WTC11 (cell line): ENCODE results near the gene COG8. TPM values are rescaled to one million over a fixed set of nuclear protein-coding genes. Genes with fewer than 3 reads are reported as not detected.

ENCODE experiments used
- AFF4 ChIP-seq: sonication (generic); formaldehyde crosslinking; IDR thresholded peaks from 2 replicates; pipeline ENCODE4 v1.8.1; 2023; ENCODE audit warnings: mild to moderate bottlenecking, missing genetic modification reagents, borderline replicate concordance
- CBFB ChIP-seq: sonication (generic); formaldehyde crosslinking; IDR thresholded peaks from 2 replicates; pipeline ENCODE4 v1.8.1; 2022; ENCODE audit warnings: mild to moderate bottlenecking, low read depth, missing genetic modification reagents
- CREB1 ChIP-seq: sonication (generic); formaldehyde crosslinking; IDR thresholded peaks from 2 replicates; pipeline ENCODE4 v1.8.0; 2023; ENCODE audit warnings: mild to moderate bottlenecking, missing genetic modification reagents
- ELF4 ChIP-seq: sonication (generic); formaldehyde crosslinking; IDR thresholded peaks from 2 replicates; pipeline ENCODE4 v1.8.1; 2022; ENCODE audit warnings: low read depth, mild to moderate bottlenecking, moderate library complexity, missing genetic modification reagents
- ERG ChIP-seq: fragments of 250-450 bp; sonication (Bioruptor Pico); IDR thresholded peaks from 2 replicates; pipeline ENCODE4 v1.8.0; 2021; ENCODE audit warnings: mild to moderate bottlenecking
- FOXP4 ChIP-seq: sonication (generic); formaldehyde crosslinking; IDR thresholded peaks from 2 replicates; pipeline ENCODE4 v1.8.0; 2022; ENCODE audit warnings: mild to moderate bottlenecking, missing genetic modification reagents
- HMGA2 ChIP-seq: fragments of 250-450 bp; sonication (Bioruptor Pico); IDR thresholded peaks from 2 replicates; pipeline ENCODE4 v1.4.0; 2021; ENCODE audit warnings: mild to moderate bottlenecking, moderate library complexity
- KAT7 ChIP-seq: sonication (generic); formaldehyde crosslinking; IDR thresholded peaks from 2 replicates; pipeline ENCODE4 v1.8.1; 2023; ENCODE audit warnings: missing genetic modification reagents, mild to moderate bottlenecking, borderline replicate concordance
- OVOL2 ChIP-seq: fragments of 250-450 bp; sonication (Bioruptor Pico); IDR thresholded peaks from 2 replicates; pipeline ENCODE4 v1.9.0; 2021; ENCODE audit warnings: mild to moderate bottlenecking, borderline replicate concordance
- PRRX2 ChIP-seq: fragments of 250-450 bp; sonication (Bioruptor Pico); IDR thresholded peaks from 2 replicates; pipeline ENCODE4 v1.8.0; 2021; ENCODE audit warnings: mild to moderate bottlenecking
- RELA ChIP-seq: sonication (generic); formaldehyde crosslinking; IDR thresholded peaks from 2 replicates; pipeline ENCODE4 v1.8.1; 2022; ENCODE audit warnings: missing genetic modification reagents, mild to moderate bottlenecking, borderline replicate concordance
- STAT6 ChIP-seq: sonication (generic); formaldehyde crosslinking; conservative IDR thresholded peaks from 2 replicates; pipeline ENCODE4 v1.8.1; 2023; ENCODE audit warnings: mild to moderate bottlenecking, low read depth, missing genetic modification reagents, moderate library complexity
- ZBTB43 ChIP-seq: sonication (generic); formaldehyde crosslinking; IDR thresholded peaks from 2 replicates; pipeline ENCODE4 v1.8.1; 2023; ENCODE audit warnings: mild to moderate bottlenecking, missing genetic modification reagents
- ZNF121 ChIP-seq: sonication (generic); formaldehyde crosslinking; IDR thresholded peaks from 2 replicates; pipeline ENCODE4 v1.8.0; 2023; ENCODE audit warnings: missing genetic modification reagents
- ZNF416 ChIP-seq: fragments of 250-450 bp; sonication (Bioruptor Pico); IDR thresholded peaks from 2 replicates; pipeline ENCODE4 v1.9.0; 2021; ENCODE audit warnings: mild to moderate bottlenecking, inconsistent platforms
- ZNF512 ChIP-seq: sonication (generic); formaldehyde crosslinking; IDR thresholded peaks from 2 replicates; pipeline ENCODE4 v1.8.1; 2022; ENCODE audit warnings: missing genetic modification reagents, borderline replicate concordance
- total RNA-seq: library from RNA; stranded (reverse); gene quantifications from 3 replicates; pipeline ENCODE4 v1.2.3, GENCODE V29; 2021
- TF ChIP-seq, protein P1 (sequence below): fragments of 250-450 bp; sonication (Bioruptor Pico); IDR thresholded peaks from 2 replicates; pipeline ENCODE4 v1.9.0; 2021; ENCODE audit warnings: mild to moderate bottlenecking, borderline replicate concordance
- TF ChIP-seq, protein P2 (sequence below): sonication (generic); formaldehyde crosslinking; IDR thresholded peaks from 2 replicates; pipeline ENCODE4 v1.8.1; 2023; ENCODE audit warnings: mild to moderate bottlenecking, moderate library complexity, missing genetic modification reagents

The COG8 gene
- total RNA-seq, 1 experiment from 2014 or later = 56.5 TPM

- TF ChIP-seq, protein P1, sequence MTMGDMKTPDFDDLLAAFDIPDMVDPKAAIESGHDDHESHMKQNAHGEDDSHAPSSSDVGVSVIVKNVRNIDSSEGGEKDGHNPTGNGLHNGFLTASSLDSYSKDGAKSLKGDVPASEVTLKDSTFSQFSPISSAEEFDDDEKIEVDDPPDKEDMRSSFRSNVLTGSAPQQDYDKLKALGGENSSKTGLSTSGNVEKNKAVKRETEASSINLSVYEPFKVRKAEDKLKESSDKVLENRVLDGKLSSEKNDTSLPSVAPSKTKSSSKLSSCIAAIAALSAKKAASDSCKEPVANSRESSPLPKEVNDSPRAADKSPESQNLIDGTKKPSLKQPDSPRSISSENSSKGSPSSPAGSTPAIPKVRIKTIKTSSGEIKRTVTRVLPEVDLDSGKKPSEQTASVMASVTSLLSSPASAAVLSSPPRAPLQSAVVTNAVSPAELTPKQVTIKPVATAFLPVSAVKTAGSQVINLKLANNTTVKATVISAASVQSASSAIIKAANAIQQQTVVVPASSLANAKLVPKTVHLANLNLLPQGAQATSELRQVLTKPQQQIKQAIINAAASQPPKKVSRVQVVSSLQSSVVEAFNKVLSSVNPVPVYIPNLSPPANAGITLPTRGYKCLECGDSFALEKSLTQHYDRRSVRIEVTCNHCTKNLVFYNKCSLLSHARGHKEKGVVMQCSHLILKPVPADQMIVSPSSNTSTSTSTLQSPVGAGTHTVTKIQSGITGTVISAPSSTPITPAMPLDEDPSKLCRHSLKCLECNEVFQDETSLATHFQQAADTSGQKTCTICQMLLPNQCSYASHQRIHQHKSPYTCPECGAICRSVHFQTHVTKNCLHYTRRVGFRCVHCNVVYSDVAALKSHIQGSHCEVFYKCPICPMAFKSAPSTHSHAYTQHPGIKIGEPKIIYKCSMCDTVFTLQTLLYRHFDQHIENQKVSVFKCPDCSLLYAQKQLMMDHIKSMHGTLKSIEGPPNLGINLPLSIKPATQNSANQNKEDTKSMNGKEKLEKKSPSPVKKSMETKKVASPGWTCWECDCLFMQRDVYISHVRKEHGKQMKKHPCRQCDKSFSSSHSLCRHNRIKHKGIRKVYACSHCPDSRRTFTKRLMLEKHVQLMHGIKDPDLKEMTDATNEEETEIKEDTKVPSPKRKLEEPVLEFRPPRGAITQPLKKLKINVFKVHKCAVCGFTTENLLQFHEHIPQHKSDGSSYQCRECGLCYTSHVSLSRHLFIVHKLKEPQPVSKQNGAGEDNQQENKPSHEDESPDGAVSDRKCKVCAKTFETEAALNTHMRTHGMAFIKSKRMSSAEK (CRISPR knock-in tag) = no peak
- no peak for TF ChIP-seq CBFB (CRISPR knock-in tag)
- no peak for TF ChIP-seq STAT6 (CRISPR knock-in tag)
- no peak for TF ChIP-seq CREB1 (CRISPR knock-in tag)
- no peak for TF ChIP-seq ZNF512 (CRISPR knock-in tag)
- TF ChIP-seq ERG (CRISPR knock-in tag) = no peak
- no peak for TF ChIP-seq OVOL2 (CRISPR knock-in tag)
- TF ChIP-seq ZNF121 = no peak
- TF ChIP-seq FOXP4 (CRISPR knock-in tag) = peak; percentile 2; the same call in 1 of the 2 replicates
- TF ChIP-seq PRRX2 (CRISPR knock-in tag) = no peak
- TF ChIP-seq ELF4 (CRISPR knock-in tag) = no peak
- no peak for TF ChIP-seq AFF4 (CRISPR knock-in tag)
- TF ChIP-seq ZBTB43 (CRISPR knock-in tag) = no peak
- no peak; the same call in 1 of the 2 replicates for TF ChIP-seq KAT7 (CRISPR knock-in tag)
- 0 out of 2 replicates have a peak, but pooled peaks have one; percentile 49 for TF ChIP-seq RELA (CRISPR knock-in tag)
- TF ChIP-seq, protein P2, sequence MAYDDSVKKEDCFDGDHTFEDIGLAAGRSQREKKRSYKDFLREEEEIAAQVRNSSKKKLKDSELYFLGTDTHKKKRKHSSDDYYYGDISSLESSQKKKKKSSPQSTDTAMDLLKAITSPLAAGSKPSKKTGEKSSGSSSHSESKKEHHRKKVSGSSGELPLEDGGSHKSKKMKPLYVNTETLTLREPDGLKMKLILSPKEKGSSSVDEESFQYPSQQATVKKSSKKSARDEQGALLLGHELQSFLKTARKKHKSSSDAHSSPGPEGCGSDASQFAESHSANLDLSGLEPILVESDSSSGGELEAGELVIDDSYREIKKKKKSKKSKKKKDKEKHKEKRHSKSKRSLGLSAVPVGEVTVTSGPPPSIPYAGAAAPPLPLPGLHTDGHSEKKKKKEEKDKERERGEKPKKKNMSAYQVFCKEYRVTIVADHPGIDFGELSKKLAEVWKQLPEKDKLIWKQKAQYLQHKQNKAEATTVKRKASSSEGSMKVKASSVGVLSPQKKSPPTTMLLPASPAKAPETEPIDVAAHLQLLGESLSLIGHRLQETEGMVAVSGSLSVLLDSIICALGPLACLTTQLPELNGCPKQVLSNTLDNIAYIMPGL = peak; percentile 76; the same call in 1 of the 2 replicates
- no peak for TF ChIP-seq HMGA2 (CRISPR knock-in tag)
- no peak for TF ChIP-seq ZNF416 (CRISPR knock-in tag)
Observed at GRCh38 chr16:69311533-69312387, 27.6 kb downstream of the COG8 start (continued).
